ENCODE results near the gene RETREG1. TPM values are rescaled to one million over a fixed set of nuclear protein-coding genes. Genes with fewer than 3 reads are reported as not detected.

RETREG1 gene
- total RNA-seq, 1 experiment from 2014 or later = 3.4 TPM

DNA sequence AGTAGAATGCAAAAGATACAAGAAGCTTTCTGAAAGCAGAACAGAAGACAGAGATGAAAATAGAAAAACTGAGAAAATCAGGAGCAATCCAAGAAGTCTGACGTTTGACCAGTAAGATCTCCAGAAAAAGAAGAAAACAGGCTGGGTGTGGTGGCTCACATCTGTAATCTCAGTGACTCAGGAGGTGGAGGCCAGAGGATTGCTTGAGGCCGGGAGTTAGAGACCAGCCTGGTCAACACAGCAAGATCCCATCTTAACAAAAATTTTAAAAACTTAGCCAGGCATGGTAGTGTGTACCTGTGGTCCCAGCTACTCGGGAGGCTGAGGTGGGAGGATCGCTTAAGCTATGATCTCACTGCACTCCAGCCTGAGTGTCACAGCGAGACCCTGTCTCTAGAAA lies 15.9 kb downstream of the RETREG1 start:
- no peak overlapping the region for H4K91ac ChIP-seq (ENCODE audit: insufficient read length, low read depth, low read length)

More for the DNA sequence above, 15.9 kb downstream of the RETREG1 start:
- Histone ChIP-seq H2BK5ac (ENCODE audit: insufficient read length, low read length) (no peak overlapping the region), H3K56ac (ENCODE audit: insufficient read length, low read depth, low read length) (no peak overlapping the region), H4K8ac (replicated peaks; ENCODE audit: insufficient read length, low read depth, low read length) (no peak overlapping the region), H3K14ac (ENCODE audit: insufficient read depth, low read length) (no peak overlapping the region), H2BK20ac (ENCODE audit: low read depth, low read length, poor library complexity, severe bottlenecking) (no peak overlapping the region), H3K79me2 (ENCODE audit: insufficient read depth, low read length) (no peaks in the 10 kb centered on the region), H3K18ac (ENCODE audit: insufficient read length, low read depth, low read length) (no peak overlapping the region), H4K5ac (ENCODE audit: insufficient read length, low read depth, low read length) (no peak overlapping the region), H3K4ac (ENCODE audit: low read depth, low read length) (no peak overlapping the region), H2AK5ac (ENCODE audit: insufficient read length, low read length) (no peak overlapping the region), H2BK120ac (ENCODE audit: low read depth, low read length, poor library complexity, severe bottlenecking) (no peak overlapping the region), H3K23ac (ENCODE audit: insufficient read length, low read depth, low read length) (no peak overlapping the region), H3K79me1 (ENCODE audit: insufficient read depth, low read depth, low read length, poor library complexity, severe bottlenecking) (no peaks in the 10 kb centered on the region), H3K9ac (ENCODE audit: extremely low read depth, insufficient read length, low read length) (no peak overlapping the region), H3K4me1 (ENCODE audit: insufficient read depth, low read length) (peaks cover 6% of the 10 kb centered on the region; the same call in 1 of the 2 replicates), H3K9me3 (ENCODE audit: control insufficient read depth, low read depth, low read length) (no peaks in the 10 kb centered on the region), H2AFZ (ENCODE audit: low read length) (no peak overlapping the region), H3K27ac (ENCODE audit: insufficient read length, low read depth, low read length) (no peak overlapping the region), H3K27me3 (ENCODE audit: insufficient read depth, low read length) (no peaks in the 10 kb centered on the region), H3T11ph (ENCODE audit: low read length) (no peak overlapping the region), H4K20me1 (ENCODE audit: control insufficient read depth, insufficient read depth, insufficient read length) (no peaks in the 10 kb centered on the region), H2BK12ac (ENCODE audit: insufficient read length, low read depth, low read length) (no peak overlapping the region), H2BK15ac (ENCODE audit: low read depth, low read length) (no peak overlapping the region), H3K23me2 (ENCODE audit: insufficient read length, low read depth, low read length, poor library complexity, severe bottlenecking) (no peaks in the 10 kb centered on the region), H3K4me2 (ENCODE audit: insufficient read depth, insufficient read length, low read length) (no peak overlapping the region)
- TF ChIP-seq, protein P1, sequence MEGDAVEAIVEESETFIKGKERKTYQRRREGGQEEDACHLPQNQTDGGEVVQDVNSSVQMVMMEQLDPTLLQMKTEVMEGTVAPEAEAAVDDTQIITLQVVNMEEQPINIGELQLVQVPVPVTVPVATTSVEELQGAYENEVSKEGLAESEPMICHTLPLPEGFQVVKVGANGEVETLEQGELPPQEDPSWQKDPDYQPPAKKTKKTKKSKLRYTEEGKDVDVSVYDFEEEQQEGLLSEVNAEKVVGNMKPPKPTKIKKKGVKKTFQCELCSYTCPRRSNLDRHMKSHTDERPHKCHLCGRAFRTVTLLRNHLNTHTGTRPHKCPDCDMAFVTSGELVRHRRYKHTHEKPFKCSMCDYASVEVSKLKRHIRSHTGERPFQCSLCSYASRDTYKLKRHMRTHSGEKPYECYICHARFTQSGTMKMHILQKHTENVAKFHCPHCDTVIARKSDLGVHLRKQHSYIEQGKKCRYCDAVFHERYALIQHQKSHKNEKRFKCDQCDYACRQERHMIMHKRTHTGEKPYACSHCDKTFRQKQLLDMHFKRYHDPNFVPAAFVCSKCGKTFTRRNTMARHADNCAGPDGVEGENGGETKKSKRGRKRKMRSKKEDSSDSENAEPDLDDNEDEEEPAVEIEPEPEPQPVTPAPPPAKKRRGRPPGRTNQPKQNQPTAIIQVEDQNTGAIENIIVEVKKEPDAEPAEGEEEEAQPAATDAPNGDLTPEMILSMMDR (conservative IDR thresholded peaks at IDR 0.05) = no peak
- no peak overlapping the region for H3K4me3 Mint-ChIP-seq
- no peak for DNase-seq
- H3K4me1 Mint-ChIP-seq = peaks cover 14 to 16% of the 10 kb centered on the region in 2 experiments
- WGBS (ENCODE audit: extremely low coverage, insufficient read length, low lambda C conversion rate) = no CpG with 5 or more reads among the region's 5 CpGs
- H3K9me3 Mint-ChIP-seq = peaks cover 3 to 4% of the 10 kb centered on the region in 2 experiments; a peak in 3 of 5 replicates
- H3K27me3 Mint-ChIP-seq (ENCODE audit: low read depth) = no peaks in the 10 kb centered on the region
- H3K36me3 Mint-ChIP-seq (ENCODE audit: insufficient read depth in 1 of 3, low read depth in 3 of 3) = peaks cover 0 to 7% (median 0%) of the 10 kb centered on the region in 3 experiments; a peak in 4 of 7 replicates
- no peak overlapping the region for H3K27ac Mint-ChIP-seq
